ENCODE results near the gene DES. TPM values are rescaled to one million over a fixed set of nuclear protein-coding genes. Genes with fewer than 3 reads are reported as not detected.

Gene DES
- total and polyA plus RNA-seq, 8 donors, result 0.75 to 101 (median 3.6) TPM

DNA sequence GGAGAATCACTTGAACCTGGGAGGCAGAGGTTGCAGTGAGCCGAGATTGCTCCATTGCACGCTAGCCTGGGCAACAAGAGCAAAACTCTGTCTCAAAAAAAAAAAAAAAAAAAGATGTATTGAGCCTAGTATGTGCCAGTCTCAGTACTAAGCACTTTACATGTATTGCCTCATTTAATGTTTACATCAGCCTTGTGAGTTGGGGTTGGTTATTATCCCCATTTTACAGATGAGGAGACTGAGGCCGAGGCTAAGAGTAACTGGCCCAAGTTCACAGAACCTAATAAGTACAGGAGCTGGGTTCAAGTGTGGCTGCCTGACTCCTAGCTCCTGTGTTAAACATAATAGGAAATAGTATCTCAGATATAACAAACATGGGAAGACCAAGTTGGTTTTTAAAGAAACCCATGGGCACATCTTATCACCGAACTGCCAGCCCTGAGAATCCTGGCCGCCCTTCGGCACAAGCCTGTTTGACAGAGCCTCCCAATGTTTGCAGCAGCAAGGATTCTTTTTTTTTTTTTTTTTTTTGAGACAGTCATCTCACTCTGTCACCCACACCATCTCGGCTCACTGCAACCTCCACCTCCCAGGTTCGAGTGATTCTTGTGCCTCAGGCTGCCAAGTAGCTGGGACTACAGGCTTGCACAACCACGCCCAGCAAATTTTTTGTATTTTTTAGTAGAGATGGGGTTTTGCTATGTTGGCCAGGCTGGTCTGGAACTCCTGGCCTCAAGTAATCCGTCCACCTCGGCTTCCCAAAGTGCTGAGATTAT lies 56.3 kb downstream of the DES start:
- intact Hi-C loops (cut with DNase I), result loop anchor here in 1 of 3 donors (5.0 kb wide), 2 partner anchors 53 to 168 kb away; no protein-coding TSS in a partner anchor
- no peak for FAIRE-seq
- Histone ChIP-seq H3K9me3 (no peaks in the 10 kb centered on the region), H3K4me1 (no peaks in the 10 kb centered on the region), H3K4me3 (no peak overlapping the region), H3K36me3 (no peaks in the 10 kb centered on the region), H3K27ac (no peak overlapping the region), H3K27me3 (no peaks in the 10 kb centered on the region)
- DNase-seq, result no peak
- no peak for ATAC-seq
- WGBS, 2 donors, result 71 to 78% methylated on average over 11 of the region's 11 CpGs
- no peak for TF ChIP-seq CTCF (IDR thresholded peaks at IDR 0.05)

DNA sequence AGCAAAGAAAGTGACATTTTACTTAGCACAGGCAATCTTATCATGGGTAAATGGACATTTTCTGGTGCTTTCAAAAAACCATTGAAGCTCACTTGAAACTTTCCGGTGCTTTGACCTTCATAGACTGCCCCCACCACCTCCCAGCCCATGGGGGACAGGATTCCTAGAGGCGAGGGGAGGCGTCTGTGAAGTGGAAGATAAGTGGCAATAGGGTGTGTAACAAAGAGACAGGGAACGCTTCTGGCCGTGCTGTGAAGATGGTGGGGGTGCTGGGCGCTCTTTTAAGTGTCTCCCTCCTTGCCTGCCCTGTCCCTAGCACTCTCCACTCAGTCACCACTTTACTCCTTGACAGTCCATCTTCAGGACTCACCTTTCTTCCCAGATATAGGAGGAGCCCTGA lies 57.1 kb downstream of the DES start:
- Histone ChIP-seq H3K9me3 (no peaks in the 10 kb centered on the region), H3K27ac (no peak overlapping the region), H3K4me1 (no peaks in the 10 kb centered on the region), H3K4me3 (no peak overlapping the region), H3K27me3 (no peaks in the 10 kb centered on the region), H3K36me3 (no peaks in the 10 kb centered on the region)
- ATAC-seq (no peak), DNase-seq (no peak), FAIRE-seq (no peak)
- TF ChIP-seq CTCF (IDR thresholded peaks at IDR 0.05), result no peak
- intact Hi-C loops (cut with DNase I), result loop anchor here in 1 of 3 donors (5.0 kb wide), 1 partner anchor 52 kb away; no protein-coding TSS in a partner anchor
- WGBS, 2 donors, result 51 to 54% methylated on average over 6 of the region's 6 CpGs

GRCh38 chr2:219475697-219476651 lies 57.8 kb downstream of the DES start:
- WGBS, 2 donors, result 25 to 30% methylated on average over 11 to 14 of the region's 14 CpGs
- no peak for FAIRE-seq

More at GRCh38 chr2:219475697-219476651, 57.8 kb downstream of the DES start:
- no peaks in the 10 kb centered on the region for H3K9me3 ChIP-seq
- H3K27me3 ChIP-seq, result no peaks in the 10 kb centered on the region
- H3K4me1 ChIP-seq, result no peaks in the 10 kb centered on the region
- peak; percentile 87 to 90 (median 88) for TF ChIP-seq CTCF (IDR thresholded peaks at IDR 0.05)
- H3K4me3 ChIP-seq, result no peak overlapping the region
- ATAC-seq (peak; percentile 78 to 99 (median 95)), DNase-seq (peak; percentile 55 to 94 (median 82))
- no peak overlapping the region for H3K27ac ChIP-seq
- intact Hi-C loops (cut with DNase I), result loop anchor here in 1 of 3 donors (5.0 kb wide), 1 partner anchor 51 kb away; no protein-coding TSS in a partner anchor
- H3K36me3 ChIP-seq, result no peaks in the 10 kb centered on the region

Other genes with a start within 250 kb of the DES start
- 1 to 10 TPM in 1 of 6 donors, under 1 TPM in 5; 0.16 to 2.4 (median 0.68) TPM for gene SLC23A3, start 248.3 kb upstream of the DES start, total RNA-seq
- 1 to 10 TPM; 1.8 to 3.0 TPM for gene SLC23A3, start 248.3 kb upstream of the DES start, polyA plus RNA-seq
- 10 to 100 TPM; 20.1 to 32.9 (median 26.1) TPM for gene CNPPD1, start 241.5 kb upstream of the DES start, total RNA-seq
- 10 to 100 TPM; 23.6 to 28.0 TPM for gene CNPPD1, start 241.5 kb upstream of the DES start, polyA plus RNA-seq
- gene RETREG2, start 240.1 kb upstream of the DES start, total RNA-seq, result 10 to 100 TPM; 38.7 to 59.4 (median 46.2) TPM
- gene RETREG2, start 240.1 kb upstream of the DES start, polyA plus RNA-seq, result 10 to 100 TPM; 31.6 to 59.0 TPM
- 10 to 100 TPM; 18.9 to 28.2 (median 23.6) TPM for gene ZFAND2B, start 211.6 kb upstream of the DES start, total RNA-seq
- gene ZFAND2B, start 211.6 kb upstream of the DES start, polyA plus RNA-seq, result 10 to 100 TPM; 39.0 to 66.9 TPM
- 1 to 10 TPM; 3.8 to 8.9 (median 6.3) TPM for gene ABCB6, start 199.4 kb upstream of the DES start, total RNA-seq
- gene ABCB6, start 199.4 kb upstream of the DES start, polyA plus RNA-seq, result 10 to 100 TPM; 26.4 to 36.7 TPM
- gene ATG9A, start 188.7 kb upstream of the DES start, total RNA-seq, result 10 to 100 TPM; 17.7 to 25.5 (median 20.5) TPM
- gene ATG9A, start 188.7 kb upstream of the DES start, polyA plus RNA-seq, result 10 to 100 TPM; 12.1 to 19.2 TPM
- gene ANKZF1, start 188.6 kb upstream of the DES start, total RNA-seq, result 10 to 100 TPM; 17.7 to 36.5 (median 28.7) TPM
- gene ANKZF1, start 188.6 kb upstream of the DES start, polyA plus RNA-seq, result 10 to 100 TPM; 66.0 to 85.0 TPM
- 1 to 10 TPM; 1.8 to 4.1 (median 2.3) TPM for gene GLB1L, start 172.9 kb upstream of the DES start, total RNA-seq
- 1 to 10 TPM; 4.3 to 6.9 TPM for gene GLB1L, start 172.9 kb upstream of the DES start, polyA plus RNA-seq
- gene STK16, start 172.9 kb upstream of the DES start, total RNA-seq, result 10 to 100 TPM; 14.7 to 18.5 (median 16.8) TPM
- 10 to 100 TPM; 17.1 to 28.4 TPM for gene STK16, start 172.9 kb upstream of the DES start, polyA plus RNA-seq
- not detected for gene TUBA4B, start 165.1 kb upstream of the DES start, total RNA-seq
- not detected for gene TUBA4B, start 165.1 kb upstream of the DES start, polyA plus RNA-seq
- gene TUBA4A, start 164.5 kb upstream of the DES start, total RNA-seq, result 10 to 100 TPM; 12.2 to 19.5 (median 13.3) TPM
- 10 to 100 TPM; 15.6 to 51.5 TPM for gene TUBA4A, start 164.5 kb upstream of the DES start, polyA plus RNA-seq
- 10 to 100 TPM; 44.5 to 66.7 (median 60.8) TPM for gene DNAJB2, start 139.0 kb upstream of the DES start, total RNA-seq
- 10 to 100 TPM; 82.3 to 96.3 TPM for gene DNAJB2, start 139.0 kb upstream of the DES start, polyA plus RNA-seq
- gene PTPRN, start 109.0 kb upstream of the DES start, total RNA-seq, result 10 to 100 TPM in 4 of 6 donors, 1 to 10 TPM in 2; 6.3 to 81.7 (median 23.7) TPM
- 100 to 1,000 TPM in 1 of 2 donors, 10 to 100 TPM in 1; 58.3 to 220 TPM for gene PTPRN, start 109.0 kb upstream of the DES start, polyA plus RNA-seq
- gene RESP18, start 85.6 kb upstream of the DES start, total RNA-seq, result not detected
- under 1 TPM in 1 of 2 donors, not detected in 1; 0.16 TPM for gene RESP18, start 85.6 kb upstream of the DES start, polyA plus RNA-seq
- gene DNPEP, start 30.5 kb upstream of the DES start, total RNA-seq, result 10 to 100 TPM; 21.0 to 32.8 (median 25.1) TPM
- 10 to 100 TPM; 54.6 to 89.4 TPM for gene DNPEP, start 30.5 kb upstream of the DES start, polyA plus RNA-seq
- 1 to 10 TPM; 2.6 to 4.9 (median 3.6) TPM for gene SPEG, start 16.5 kb downstream of the DES start, total RNA-seq
- 10 to 100 TPM; 21.9 to 33.3 TPM for gene SPEG, start 16.5 kb downstream of the DES start, polyA plus RNA-seq
- gene GMPPA, start 80.5 kb downstream of the DES start, total RNA-seq, result 10 to 100 TPM; 24.4 to 40.6 (median 33.6) TPM
- 10 to 100 TPM; 88.7 to 90.8 TPM for gene GMPPA, start 80.5 kb downstream of the DES start, polyA plus RNA-seq
- under 1 TPM in 2 of 6 donors, not detected in 4; 0.04 to 0.09 TPM for gene ASIC4, start 96.1 kb downstream of the DES start, total RNA-seq
- gene ASIC4, start 96.1 kb downstream of the DES start, polyA plus RNA-seq, result under 1 TPM; 0.27 to 0.38 TPM
- gene CHPF, start 125.4 kb downstream of the DES start, total RNA-seq, result 100 to 1,000 TPM in 1 of 6 donors, 10 to 100 TPM in 5; 55.1 to 105 (median 68.5) TPM
- gene CHPF, start 125.4 kb downstream of the DES start, polyA plus RNA-seq, result 10 to 100 TPM; 63.4 to 83.3 TPM
- 1 to 10 TPM; 2.6 to 7.1 (median 5.1) TPM for gene TMEM198, start 125.7 kb downstream of the DES start, total RNA-seq
- gene TMEM198, start 125.7 kb downstream of the DES start, polyA plus RNA-seq, result 10 to 100 TPM in 1 of 2 donors, 1 to 10 TPM in 1; 9.0 to 13.3 TPM
- gene OBSL1, start 153.2 kb downstream of the DES start, total RNA-seq, result 10 to 100 TPM; 54.7 to 94.5 (median 68.2) TPM
- gene OBSL1, start 153.2 kb downstream of the DES start, polyA plus RNA-seq, result 100 to 1,000 TPM; 270 to 332 TPM
- 1 to 10 TPM in 5 of 6 donors, under 1 TPM in 1; 0.94 to 8.9 (median 3.9) TPM for gene INHA, start 153.9 kb downstream of the DES start, total RNA-seq
- gene INHA, start 153.9 kb downstream of the DES start, polyA plus RNA-seq, result 1 to 10 TPM; 3.5 to 4.1 TPM
- 10 to 100 TPM in 5 of 6 donors, 1 to 10 TPM in 1; 9.0 to 22.6 (median 12.2) TPM for gene STK11IP, start 179.5 kb downstream of the DES start, total RNA-seq
- gene STK11IP, start 179.5 kb downstream of the DES start, polyA plus RNA-seq, result 10 to 100 TPM; 39.2 to 43.8 TPM
- gene SLC4A3, start 209.3 kb downstream of the DES start, total RNA-seq, result 1 to 10 TPM; 1.4 to 6.1 (median 2.4) TPM
- 10 to 100 TPM in 1 of 2 donors, 1 to 10 TPM in 1; 9.9 to 10.2 TPM for gene SLC4A3, start 209.3 kb downstream of the DES start, polyA plus RNA-seq

Measured in pancreas (tissue), 10 donors.